ENCODE data around the gene MANBA. TPM values are rescaled to one million over a fixed set of nuclear protein-coding genes. Genes with fewer than 3 reads are reported as not detected.
"Not testable (repeated sequence)": the region's sequence is repeated elsewhere in the genome, so short reads cannot be mapped to it uniquely, and the experiment has no call there.

MANBA gene
- total RNA-seq, 1 experiment from 2014 or later: 4.0 TPM

DNA sequence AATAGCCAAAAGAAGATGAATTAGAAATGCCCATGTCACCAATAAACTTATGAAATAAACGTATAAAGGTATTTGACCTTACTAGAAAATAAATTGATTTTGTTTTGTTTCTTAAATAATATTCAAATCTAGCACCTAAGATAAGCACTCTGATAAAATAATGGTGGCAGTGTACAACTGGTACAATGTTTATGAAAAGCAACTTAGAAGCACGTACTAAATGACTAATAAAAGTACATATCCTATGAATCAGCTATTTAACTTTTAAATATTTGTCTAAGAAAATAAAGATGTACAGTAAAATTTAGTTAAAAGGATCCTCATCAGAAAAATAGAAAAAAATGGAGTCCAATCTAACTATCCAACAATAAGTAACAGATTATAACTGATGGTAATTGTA is 6.7 kb downstream of the MANBA start:
- Histone ChIP-seq H3K4me1 (ENCODE audit: insufficient read depth, low read length, poor library complexity, severe bottlenecking) (no peaks in the 10 kb centered on the region), H3K9me3 (ENCODE audit: low read depth, low read length, poor library complexity, severe bottlenecking) (no peaks in the 10 kb centered on the region), H3K27ac (ENCODE audit: low read depth, low read length, poor library complexity, severe bottlenecking) (no peak overlapping the region), H3K27me3 (replicated peaks; ENCODE audit: insufficient read depth, low read depth, low read length, poor library complexity) (no peaks in the 10 kb centered on the region), H3K36me3 (ENCODE audit: insufficient read depth, low read length, poor library complexity, severe bottlenecking) (no peaks in the 10 kb centered on the region), H3K4me3 (ENCODE audit: low read depth, low read length, poor library complexity, severe bottlenecking) (no peak overlapping the region)
- ChIA-PET CTCF (no interaction called here), POLR2A (ENCODE audit: low non-redundant PET) (no interaction called here)
- intact Hi-C loops (cut with micrococcal nuclease; ENCODE audit: unreplicated experiment): no loop called here
- DNase-seq (ENCODE audit: low spot score): no peak
- BruUV-seq (replicated peaks): no TSS peak
- TF ChIP-seq EZH2 (IDR thresholded peaks at IDR 0.05; ENCODE audit: borderline replicate concordance, low read depth, low read length, poor library complexity, severe bottlenecking): no peak
- TF ChIP-seq, protein P1, sequence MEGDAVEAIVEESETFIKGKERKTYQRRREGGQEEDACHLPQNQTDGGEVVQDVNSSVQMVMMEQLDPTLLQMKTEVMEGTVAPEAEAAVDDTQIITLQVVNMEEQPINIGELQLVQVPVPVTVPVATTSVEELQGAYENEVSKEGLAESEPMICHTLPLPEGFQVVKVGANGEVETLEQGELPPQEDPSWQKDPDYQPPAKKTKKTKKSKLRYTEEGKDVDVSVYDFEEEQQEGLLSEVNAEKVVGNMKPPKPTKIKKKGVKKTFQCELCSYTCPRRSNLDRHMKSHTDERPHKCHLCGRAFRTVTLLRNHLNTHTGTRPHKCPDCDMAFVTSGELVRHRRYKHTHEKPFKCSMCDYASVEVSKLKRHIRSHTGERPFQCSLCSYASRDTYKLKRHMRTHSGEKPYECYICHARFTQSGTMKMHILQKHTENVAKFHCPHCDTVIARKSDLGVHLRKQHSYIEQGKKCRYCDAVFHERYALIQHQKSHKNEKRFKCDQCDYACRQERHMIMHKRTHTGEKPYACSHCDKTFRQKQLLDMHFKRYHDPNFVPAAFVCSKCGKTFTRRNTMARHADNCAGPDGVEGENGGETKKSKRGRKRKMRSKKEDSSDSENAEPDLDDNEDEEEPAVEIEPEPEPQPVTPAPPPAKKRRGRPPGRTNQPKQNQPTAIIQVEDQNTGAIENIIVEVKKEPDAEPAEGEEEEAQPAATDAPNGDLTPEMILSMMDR (conservative IDR thresholded peaks at IDR 0.05; ENCODE audit: low read depth, low read length): no peak

DNA sequence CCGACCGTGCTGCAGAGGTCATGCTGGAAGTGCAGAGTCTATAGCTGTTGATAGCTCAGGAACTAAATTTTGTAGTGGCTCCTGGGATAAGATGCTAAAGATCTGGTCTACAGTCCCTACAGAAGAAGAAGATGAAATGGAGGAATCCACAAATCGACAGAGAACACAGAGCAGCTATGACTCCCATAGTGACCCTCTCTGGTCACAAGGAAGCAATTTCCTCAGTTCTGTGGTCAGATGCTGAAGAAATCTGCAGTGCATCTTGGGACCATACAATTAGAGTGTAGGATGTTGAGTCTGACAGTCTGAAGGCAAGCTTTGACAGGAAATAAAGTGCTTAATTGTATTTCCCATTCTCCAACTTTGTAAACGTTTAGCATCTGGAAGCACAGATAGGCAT is 8.8 kb downstream of the MANBA start:
- no peaks in the 10 kb centered on the region for H3K4me1 ChIP-seq (ENCODE audit: insufficient read depth, low read length, poor library complexity, severe bottlenecking)
- no peaks in the 10 kb centered on the region for H3K36me3 ChIP-seq (ENCODE audit: insufficient read depth, low read length, poor library complexity, severe bottlenecking)
- BruUV-seq (replicated peaks): no TSS peak
- no peak overlapping the region for H3K27ac ChIP-seq (ENCODE audit: low read depth, low read length, poor library complexity, severe bottlenecking)
- H3K4me3 ChIP-seq (ENCODE audit: low read depth, low read length, poor library complexity, severe bottlenecking): no peak overlapping the region
- no peaks in the 10 kb centered on the region for H3K27me3 ChIP-seq (replicated peaks; ENCODE audit: insufficient read depth, low read depth, low read length, poor library complexity)
- no peaks in the 10 kb centered on the region for H3K9me3 ChIP-seq (ENCODE audit: low read depth, low read length, poor library complexity, severe bottlenecking)
- no peak for DNase-seq (ENCODE audit: low spot score)
- no peak for TF ChIP-seq EZH2 (IDR thresholded peaks at IDR 0.05; ENCODE audit: borderline replicate concordance, low read depth, low read length, poor library complexity, severe bottlenecking)
- TF ChIP-seq, protein P1 (conservative IDR thresholded peaks at IDR 0.05; ENCODE audit: low read depth, low read length): no peak
- POLR2A ChIA-PET (ENCODE audit: low non-redundant PET): no interaction called here
- CTCF ChIA-PET: interaction anchor here (0.5 kb wide), 1 partner anchor 287 kb away, joined by 4 read pairs; no protein-coding TSS in a partner anchor
- intact Hi-C loops (cut with micrococcal nuclease; ENCODE audit: unreplicated experiment): no loop called here

DNA sequence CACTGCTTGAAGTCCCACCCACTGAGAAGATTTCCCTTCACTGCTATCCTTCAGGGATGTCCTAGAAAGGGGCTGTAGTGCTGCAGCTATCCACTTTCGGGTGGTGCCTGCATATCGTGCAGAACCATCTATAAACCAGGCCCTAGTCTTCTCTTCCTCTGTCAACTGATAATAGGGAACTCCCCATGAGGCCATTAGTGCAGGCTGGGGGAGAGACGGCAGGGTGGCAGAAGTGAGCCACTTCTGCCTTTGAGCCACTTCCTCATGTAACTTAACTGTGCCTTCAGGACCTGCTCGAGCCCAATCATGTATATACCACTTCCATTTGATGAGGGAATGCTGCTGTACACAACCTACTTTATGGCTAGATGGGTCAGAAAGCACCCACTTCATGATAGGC is 17.4 kb downstream of the MANBA start:
- H3K36me3 ChIP-seq (ENCODE audit: insufficient read depth, low read length, poor library complexity, severe bottlenecking); H3K4me3 ChIP-seq (ENCODE audit: low read depth, low read length, poor library complexity, severe bottlenecking); intact Hi-C loops (cut with micrococcal nuclease; ENCODE audit: unreplicated experiment); H3K27ac ChIP-seq (ENCODE audit: low read depth, low read length, poor library complexity, severe bottlenecking); H3K4me1 ChIP-seq (ENCODE audit: insufficient read depth, low read length, poor library complexity, severe bottlenecking); CTCF ChIA-PET; H3K9me3 ChIP-seq (ENCODE audit: low read depth, low read length, poor library complexity, severe bottlenecking); POLR2A ChIA-PET (ENCODE audit: low non-redundant PET); DNase-seq (ENCODE audit: low spot score); H3K27me3 ChIP-seq (replicated peaks; ENCODE audit: insufficient read depth, low read depth, low read length, poor library complexity); BruUV-seq (replicated peaks): not testable (repeated sequence)

DNA sequence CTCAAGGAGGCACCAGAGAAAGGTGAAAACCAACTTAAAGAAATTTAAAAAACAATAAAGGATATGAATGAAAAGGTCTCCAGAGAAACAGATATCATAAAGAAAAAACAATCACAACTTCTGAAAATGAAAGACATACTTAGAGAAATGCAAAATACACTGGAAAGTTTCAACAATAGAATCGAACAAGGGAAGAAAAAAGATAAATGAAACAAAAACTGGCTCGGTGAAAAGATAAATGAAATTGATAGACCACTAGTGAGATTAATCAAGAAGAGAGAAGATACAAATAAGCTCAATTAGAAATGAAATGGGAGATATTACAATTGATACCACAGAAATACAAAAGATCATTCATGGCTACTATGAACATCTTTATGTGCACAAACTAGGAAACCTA is 22.0 kb downstream of the MANBA start:
- CTCF ChIA-PET; H3K27me3 ChIP-seq (replicated peaks; ENCODE audit: insufficient read depth, low read depth, low read length, poor library complexity); H3K27ac ChIP-seq (ENCODE audit: low read depth, low read length, poor library complexity, severe bottlenecking); POLR2A ChIA-PET (ENCODE audit: low non-redundant PET); DNase-seq (ENCODE audit: low spot score); H3K36me3 ChIP-seq (ENCODE audit: insufficient read depth, low read length, poor library complexity, severe bottlenecking); intact Hi-C loops (cut with micrococcal nuclease; ENCODE audit: unreplicated experiment); H3K9me3 ChIP-seq (ENCODE audit: low read depth, low read length, poor library complexity, severe bottlenecking); H3K4me3 ChIP-seq (ENCODE audit: low read depth, low read length, poor library complexity, severe bottlenecking); H3K4me1 ChIP-seq (ENCODE audit: insufficient read depth, low read length, poor library complexity, severe bottlenecking); BruUV-seq (replicated peaks): not testable (repeated sequence)
